Stimulated activated CD8-positive, alpha-beta memory T cell treated with anti-CD3 and anti-CD28 coated beads, Interleukin-15, amount 100 ng/mL, for 48 hours (primary cell): ENCODE results near the gene COBL.
"Not testable (repeated sequence)": the region's sequence is repeated elsewhere in the genome, so short reads cannot be mapped to it uniquely, and the experiment has no call there.

Source experiments
- DNase-seq, 2 donors: peaks; one replicate each; pipeline ENCODE4 v3.0.0-alpha.2; 2020; ENCODE audit warnings: low read depth in 2 of 2

Gene COBL

DNA sequence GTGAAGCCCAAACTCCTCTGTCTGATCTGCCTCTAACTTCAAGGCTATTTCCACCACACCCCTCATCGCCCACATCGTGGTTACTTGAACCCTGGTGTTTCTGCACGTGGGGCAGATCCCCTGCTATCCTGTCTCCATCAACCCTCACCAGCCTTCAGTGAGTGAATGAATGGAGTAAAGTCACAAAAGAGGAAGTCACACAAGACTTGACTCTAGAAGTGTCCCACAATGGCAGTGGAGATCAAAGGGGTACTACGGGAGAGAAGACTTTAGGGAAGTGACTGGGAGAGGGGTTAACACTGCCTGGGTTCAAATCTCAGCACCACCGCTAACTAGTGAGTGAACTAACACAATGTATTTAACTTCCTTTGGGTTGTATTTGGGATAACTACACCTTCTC, 85.9 kb downstream of the COBL start:
- no peak for DNase-seq

DNA sequence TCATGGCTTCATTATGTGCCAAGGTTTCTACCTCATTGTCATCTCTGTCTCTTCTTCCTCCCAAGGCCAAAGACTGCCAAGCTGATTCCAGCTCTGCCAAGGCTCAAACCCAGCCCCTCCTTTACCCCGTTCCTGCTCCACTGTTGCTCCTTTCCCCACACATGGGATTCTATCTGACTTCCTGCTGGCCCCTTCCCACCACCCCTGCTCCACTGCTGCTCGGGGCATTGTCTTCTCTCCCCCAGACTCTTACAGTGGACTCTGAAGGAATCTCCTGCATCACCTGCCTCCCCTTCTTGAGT, 86.3 kb downstream of the COBL start:
- no peak for DNase-seq

GRCh38 chr7:51229620-51230323, 86.8 kb downstream of the COBL start:
- no peak for DNase-seq

GRCh38 chr7:51229106-51229537, 87.5 kb downstream of the COBL start:
- no peak for DNase-seq

DNA sequence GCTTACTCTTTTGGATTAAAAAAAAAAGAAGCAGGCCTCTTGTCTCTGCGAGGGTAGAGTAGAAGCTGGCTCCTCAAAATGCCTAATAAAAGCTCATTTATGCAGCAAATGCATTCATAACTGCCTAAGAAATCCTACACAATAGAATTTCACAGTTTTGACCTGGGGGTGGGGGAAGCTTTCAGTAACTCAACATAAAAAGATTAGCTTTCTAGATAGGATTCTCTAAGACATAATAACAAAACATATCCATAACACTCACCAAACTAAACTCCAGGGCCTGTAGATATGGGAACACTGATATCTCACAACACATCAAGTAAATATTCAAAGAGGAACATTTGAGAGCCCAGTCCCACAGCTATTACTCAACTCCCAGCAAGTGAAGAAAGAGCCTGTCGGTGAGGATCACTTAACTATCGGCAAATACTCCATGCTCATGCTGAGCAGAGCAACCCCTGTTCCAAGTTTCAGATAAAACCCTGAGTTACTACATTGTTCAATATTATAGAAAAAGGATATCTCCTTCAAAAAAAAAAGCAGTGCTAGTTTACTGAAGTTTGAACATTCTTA, 88.1 kb downstream of the COBL start:
- no peak for DNase-seq

DNA sequence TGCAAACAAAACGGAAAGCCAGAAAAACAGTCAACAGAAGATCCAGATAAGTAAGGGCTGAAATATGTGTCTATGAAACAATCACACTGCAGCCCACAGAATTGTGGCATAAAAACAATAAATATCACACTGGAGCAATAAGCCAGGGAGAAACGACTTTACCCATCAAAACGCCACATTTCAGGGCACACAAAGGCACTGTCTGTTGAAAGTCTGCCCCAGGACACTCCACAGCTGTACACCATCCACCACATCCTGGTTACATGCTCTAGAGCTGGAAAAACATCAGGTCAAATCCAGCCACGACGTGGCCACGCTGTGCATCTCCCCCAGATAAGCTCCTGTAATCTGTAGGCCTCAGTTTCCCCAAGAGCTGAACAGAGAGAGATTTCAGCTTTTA, 88.7 kb downstream of the COBL start:
- no peak for DNase-seq

GRCh38 chr7:51226916-51227535, 89.6 kb downstream of the COBL start:
- no peak for DNase-seq

- DNase-seq, result no peak
Observed at GRCh38 chr7:51226063-51226755, 90.4 kb downstream of the COBL start.

GRCh38 chr7:51224811-51225595, 91.6 kb downstream of the COBL start:
- DNase-seq, result no peak

DNA sequence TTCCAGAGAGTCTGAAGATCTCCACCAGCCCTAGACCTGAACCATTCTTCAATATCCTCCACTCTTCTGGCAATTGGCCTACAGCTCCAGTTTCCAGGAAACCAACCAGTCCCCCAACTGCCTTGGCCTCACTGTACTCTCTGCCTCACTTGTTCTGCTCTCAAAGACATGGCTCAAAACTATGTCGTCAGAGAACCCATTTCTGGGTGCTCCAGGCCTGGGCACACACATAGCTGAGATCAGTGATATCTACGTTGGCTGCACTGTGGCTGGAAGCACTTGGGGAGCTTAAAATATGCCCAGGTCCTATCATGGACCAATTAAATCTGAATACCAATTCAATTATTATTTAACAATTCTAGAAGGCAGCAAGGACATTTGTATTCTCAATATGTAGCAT, 93.1 kb downstream of the COBL start:
- DNase-seq, result no peak

- DNase-seq, result no peak
Observed at GRCh38 chr7:51222916-51223315, 93.7 kb downstream of the COBL start.

- DNase-seq, result no peak
Observed at GRCh38 chr7:51220226-51220625, 96.4 kb downstream of the COBL start.

- no peak for DNase-seq
Observed at GRCh38 chr7:51219261-51219988, 97.2 kb downstream of the COBL start.

- DNase-seq, result no peak
Observed at GRCh38 chr7:51217804-51218203, 98.8 kb downstream of the COBL start.

GRCh38 chr7:51214098-51214497, 102.5 kb downstream of the COBL start:
- DNase-seq, result no peak

DNA sequence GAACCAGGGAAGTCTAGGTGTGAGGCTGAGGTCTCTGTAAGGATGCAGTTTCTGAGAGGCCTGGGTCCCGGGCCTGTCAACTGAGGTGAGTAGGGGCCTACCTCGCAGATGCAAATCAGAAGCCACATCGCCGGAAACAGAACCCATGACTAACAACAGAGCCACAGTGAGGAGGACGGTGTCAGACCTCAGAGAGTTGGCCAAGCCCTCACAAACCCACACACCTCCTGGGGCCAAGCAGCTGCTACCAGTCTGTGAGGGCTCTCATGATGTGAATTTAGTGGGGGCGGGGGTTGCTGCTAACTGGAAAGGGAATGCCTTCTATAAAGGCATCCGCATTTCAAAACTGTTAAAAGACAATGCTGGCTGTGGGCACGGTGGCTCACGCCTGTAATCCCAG, 103.0 kb downstream of the COBL start:
- DNase-seq, result peak in 1 of 2 donors; percentile 3

DNA sequence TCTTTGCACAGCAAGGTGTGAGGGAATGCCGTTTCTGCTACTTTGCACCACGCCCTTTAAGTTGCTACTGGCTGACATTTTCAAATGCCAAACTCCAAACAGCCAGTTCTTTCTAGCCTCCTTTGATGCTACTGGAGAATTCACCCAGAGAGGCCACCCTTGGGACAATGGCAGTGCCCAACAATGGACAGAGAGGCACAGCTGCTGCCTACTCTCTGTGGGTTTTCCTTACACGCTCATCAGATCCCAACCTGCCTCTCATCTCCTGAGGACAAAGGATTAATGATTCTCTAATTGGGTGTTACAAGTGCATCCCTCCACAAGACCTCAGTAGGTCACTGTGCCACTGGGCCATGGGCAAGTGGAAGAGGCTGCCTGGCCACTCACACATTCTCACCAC, 105.8 kb downstream of the COBL start:
- no peak for DNase-seq

- DNase-seq, result no peak
Observed at GRCh38 chr7:51209426-51209825, 107.2 kb downstream of the COBL start.

DNA sequence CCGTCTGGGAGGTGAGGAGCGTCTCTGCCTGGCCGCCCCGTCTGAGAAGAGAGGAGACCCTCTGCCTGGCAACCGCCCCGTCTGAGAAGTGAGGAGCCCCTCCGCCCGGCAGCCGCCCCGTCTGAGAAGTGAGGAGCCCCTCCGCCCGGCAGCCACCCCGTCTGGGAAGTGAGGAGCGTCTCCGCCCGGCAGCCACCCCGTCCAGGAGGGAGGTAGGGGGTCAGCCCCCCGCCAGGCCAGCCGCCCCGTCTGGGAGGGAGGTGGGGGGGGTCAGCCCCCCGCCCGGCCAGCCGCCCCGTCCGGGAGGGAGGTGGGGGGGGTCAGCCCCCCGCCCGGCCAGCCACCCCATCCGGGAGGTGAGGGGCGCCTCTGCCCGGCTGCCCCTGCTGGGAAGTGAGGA, 108.5 kb downstream of the COBL start:
- not testable (repeated sequence) for DNase-seq

- DNase-seq, result no peak
Observed at GRCh38 chr7:51198654-51199053, 118.0 kb downstream of the COBL start.

DNA sequence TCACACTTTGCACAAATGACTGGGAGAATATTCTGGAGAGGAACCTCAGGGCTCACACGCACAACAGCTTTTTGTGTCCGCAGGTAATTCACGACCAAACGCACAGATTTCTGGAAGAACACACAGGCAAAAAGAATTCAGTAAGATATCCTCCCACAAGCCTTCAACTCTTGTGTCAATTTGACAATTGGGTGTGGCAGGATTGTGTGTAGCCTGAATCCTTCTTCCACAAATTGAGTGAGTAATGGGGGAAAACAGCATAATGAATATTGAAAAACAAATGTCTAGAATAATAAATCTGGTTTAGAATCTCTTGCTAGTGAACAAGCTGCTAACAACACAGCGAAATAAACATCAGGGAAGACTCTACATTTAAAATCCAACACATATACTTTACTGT, 125.6 kb downstream of the COBL start:
- DNase-seq, result no peak
